ENCODE data around the gene IFIT2. TPM values are rescaled to one million over a fixed set of nuclear protein-coding genes. Genes with fewer than 3 reads are reported as not detected.
"Not testable (repeated sequence)": the region's sequence is repeated elsewhere in the genome, so short reads cannot be mapped to it uniquely, and the experiment has no call there.

Gene IFIT2
- total RNA-seq, 1 experiment from 2014 or later, result not detected

DNA sequence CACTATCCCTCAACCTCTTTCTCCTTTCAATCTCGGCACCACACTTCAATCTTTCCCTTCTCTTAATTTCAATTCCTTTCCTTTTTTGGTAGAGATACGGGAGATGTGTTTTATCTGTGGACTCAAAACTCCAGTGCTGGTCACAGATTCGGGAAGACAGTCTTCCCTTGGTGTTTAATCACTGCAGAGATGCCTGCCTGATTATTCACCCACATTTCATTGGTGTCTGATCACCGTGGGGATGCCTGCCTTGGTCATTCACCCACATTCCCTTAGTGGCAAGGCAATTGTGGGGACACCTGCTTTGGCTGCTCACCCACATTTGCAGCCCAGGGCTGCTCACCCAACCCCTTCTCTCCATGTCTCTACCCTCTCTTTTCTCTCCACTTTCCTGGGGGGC lies 16.5 kb upstream of the IFIT2 start:
- H3K4me2 ChIP-seq (ENCODE audit: insufficient read depth, insufficient read length, low read length), result not testable (repeated sequence)

More for the DNA sequence above, 16.5 kb upstream of the IFIT2 start:
- H3K27ac ChIP-seq (ENCODE audit: insufficient read length, low read depth, low read length); H3T11ph ChIP-seq (ENCODE audit: low read length); H3K79me2 ChIP-seq (ENCODE audit: insufficient read depth, low read length); H2BK120ac ChIP-seq (ENCODE audit: low read depth, low read length, poor library complexity, severe bottlenecking); H2BK15ac ChIP-seq (ENCODE audit: low read depth, low read length); H2AK5ac ChIP-seq (ENCODE audit: insufficient read length, low read length); H4K91ac ChIP-seq (ENCODE audit: insufficient read length, low read depth, low read length); H3K4me3 Mint-ChIP-seq; H4K20me1 ChIP-seq (ENCODE audit: control insufficient read depth, insufficient read depth, insufficient read length); H3K27me3 Mint-ChIP-seq (ENCODE audit: low read depth); H3K56ac ChIP-seq (ENCODE audit: insufficient read length, low read depth, low read length); H3K4ac ChIP-seq (ENCODE audit: low read depth, low read length); H3K9ac ChIP-seq (ENCODE audit: extremely low read depth, insufficient read length, low read length); H4K5ac ChIP-seq (ENCODE audit: insufficient read length, low read depth, low read length); H3K18ac ChIP-seq (ENCODE audit: insufficient read length, low read depth, low read length); DNase-seq; H3K79me1 ChIP-seq (ENCODE audit: insufficient read depth, low read depth, low read length, poor library complexity, severe bottlenecking); H3K27me3 ChIP-seq (ENCODE audit: insufficient read depth, low read length); H2BK12ac ChIP-seq (ENCODE audit: insufficient read length, low read depth, low read length); H3K9me3 ChIP-seq (ENCODE audit: control insufficient read depth, low read depth, low read length); H2BK20ac ChIP-seq (ENCODE audit: low read depth, low read length, poor library complexity, severe bottlenecking); H2AFZ ChIP-seq (ENCODE audit: low read length); H4K8ac ChIP-seq (replicated peaks; ENCODE audit: insufficient read length, low read depth, low read length); H3K23ac ChIP-seq (ENCODE audit: insufficient read length, low read depth, low read length); H3K14ac ChIP-seq (ENCODE audit: insufficient read depth, low read length); H2BK5ac ChIP-seq (ENCODE audit: insufficient read length, low read length); H3K23me2 ChIP-seq (ENCODE audit: insufficient read length, low read depth, low read length, poor library complexity, severe bottlenecking); H3K4me1 ChIP-seq (ENCODE audit: insufficient read depth, low read length): not testable (repeated sequence)
- H3K4me1 Mint-ChIP-seq, result peaks cover 18 to 19% of the 10 kb centered on the region in 2 experiments
- WGBS (ENCODE audit: extremely low coverage, insufficient read length, low lambda C conversion rate), result 0% methylated on average over 1 of the region's 4 CpGs
- H3K36me3 Mint-ChIP-seq (ENCODE audit: insufficient read depth in 1 of 3, low read depth in 3 of 3), result peaks cover 10 to 14% (median 11%) of the 10 kb centered on the region in 3 experiments; a peak in 6 of 7 replicates
- H3K27ac Mint-ChIP-seq, result peak overlapping the region in 1 of 3 experiments; percentile 71; a peak in 1 of 7 replicates
- peaks cover 11 to 15% of the 10 kb centered on the region in 2 experiments for H3K9me3 Mint-ChIP-seq

All from H9 (cell line).